ENCODE data around the gene CYTH3.

Gene CYTH3

DNA sequence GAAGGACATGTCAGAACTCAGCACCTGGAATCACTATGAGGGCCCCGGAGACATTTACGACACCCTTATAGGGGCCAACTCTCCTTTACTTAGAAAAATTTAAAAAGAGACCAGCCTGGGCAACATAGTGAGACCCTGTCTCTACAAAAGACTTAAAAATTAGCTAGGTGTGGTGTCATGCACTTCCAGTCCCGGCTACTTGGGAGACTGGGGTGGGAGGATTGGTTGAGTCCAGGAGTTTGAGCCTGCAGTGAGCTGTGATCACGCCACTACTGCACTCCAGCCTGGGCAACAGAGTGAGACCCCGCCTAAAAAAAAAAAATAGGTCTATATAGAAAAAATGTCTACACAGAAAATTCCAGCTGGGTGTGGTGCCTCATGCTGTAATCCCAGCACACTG, 7.5 kb upstream of the CYTH3 start:
- no peak for DNase-seq

GRCh38 chr7:6279341-6279740, 6.9 kb upstream of the CYTH3 start:
- DNase-seq: no peak

DNA sequence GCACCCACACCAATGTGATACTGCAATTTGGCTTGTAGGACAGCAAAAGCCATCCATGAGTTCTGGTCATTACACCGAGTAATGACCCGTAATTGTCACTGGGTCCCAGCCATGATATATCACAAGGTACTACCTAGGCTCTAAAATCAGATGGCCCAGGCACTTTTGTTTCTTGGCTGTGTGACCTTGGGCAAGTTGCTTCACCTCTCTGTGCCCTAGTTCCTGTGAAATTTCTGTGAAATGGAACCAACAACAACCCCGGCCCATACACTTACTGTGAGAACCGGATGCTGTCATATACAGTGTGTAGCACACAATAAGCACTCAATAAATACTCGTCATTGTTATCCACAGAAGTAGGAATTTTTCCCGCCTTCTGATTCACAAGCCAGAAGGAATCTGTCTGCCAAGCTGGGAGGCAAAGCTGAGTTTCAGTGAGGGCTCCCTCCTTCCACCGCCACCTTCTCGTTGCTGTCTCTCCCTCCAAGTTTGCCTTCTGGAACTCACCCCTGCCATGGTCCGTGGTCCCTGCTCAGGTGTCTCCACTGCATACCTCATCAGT, 6.4 kb upstream of the CYTH3 start:
- no peak for DNase-seq

- no peak for DNase-seq
Observed at GRCh38 chr7:6277476-6277875, 5.1 kb upstream of the CYTH3 start.

- no peak for DNase-seq
Observed at GRCh38 chr7:6276911-6277408, 4.5 kb upstream of the CYTH3 start.

- DNase-seq: no peak
Observed at GRCh38 chr7:6274743-6275142, 2.3 kb upstream of the CYTH3 start.

GRCh38 chr7:6273917-6274630, 1.6 kb upstream of the CYTH3 start:
- DNase-seq: no peak

DNA sequence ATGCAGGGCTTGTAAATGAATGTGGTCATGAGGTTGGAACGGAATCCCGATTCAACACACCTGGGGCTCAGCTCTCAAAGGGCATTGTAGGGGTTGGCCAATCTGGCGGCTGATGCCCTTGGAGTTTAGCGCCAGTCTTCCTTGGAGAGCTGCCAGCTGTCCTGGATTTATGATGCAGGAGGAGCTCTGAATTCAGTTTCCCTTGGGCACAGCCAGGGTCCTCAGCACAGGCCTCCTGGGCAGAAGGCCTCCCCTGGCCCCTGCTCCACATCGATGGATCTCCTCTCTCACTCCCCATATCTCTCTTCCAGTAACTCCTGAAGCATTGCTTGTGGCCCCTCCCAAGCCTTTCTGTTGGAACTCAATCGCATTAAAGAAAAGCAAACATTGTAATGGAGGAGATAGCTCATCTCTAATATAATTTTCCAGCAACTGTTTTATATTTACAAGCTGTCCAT, 985 bp upstream of the CYTH3 start:
- no peak for DNase-seq

GRCh38 chr7:6271694-6272440, 557 bp downstream of the CYTH3 start:
- peak in 1 of 4 experiments; percentile 3 for DNase-seq

- peak in 1 of 4 experiments; percentile 23 for DNase-seq
Observed at GRCh38 chr7:6271060-6271658, 1.3 kb downstream of the CYTH3 start.

- no peak for DNase-seq
Observed at GRCh38 chr7:6269527-6269926, 2.9 kb downstream of the CYTH3 start.

GRCh38 chr7:6268907-6269306, 3.5 kb downstream of the CYTH3 start:
- DNase-seq: no peak

- no peak for DNase-seq
Observed at GRCh38 chr7:6268023-6268900, 4.2 kb downstream of the CYTH3 start.

DNA sequence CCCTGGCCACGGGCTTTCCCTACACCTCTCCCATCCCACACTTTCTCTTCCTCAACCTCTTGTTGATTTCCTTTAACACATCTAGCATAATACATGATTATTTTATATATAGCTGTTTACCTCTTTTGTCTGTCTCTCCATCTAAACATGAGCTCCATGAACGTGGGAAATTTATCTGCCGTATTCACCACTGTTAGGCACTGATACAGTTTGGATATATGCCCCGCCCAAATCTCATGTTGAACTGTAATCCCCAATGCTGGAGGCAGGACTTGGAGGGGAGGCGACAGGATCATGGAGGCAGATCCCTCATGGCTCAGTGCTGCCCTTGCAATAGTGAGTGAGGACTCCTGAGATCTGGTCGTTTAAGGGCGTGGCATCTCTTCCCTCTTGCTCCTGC, 5.7 kb downstream of the CYTH3 start:
- no peak for DNase-seq

GRCh38 chr7:6262221-6262620, 10.2 kb downstream of the CYTH3 start:
- DNase-seq: no peak

GRCh38 chr7:6261699-6262098, 10.7 kb downstream of the CYTH3 start:
- no peak for DNase-seq

- DNase-seq: no peak
Observed at GRCh38 chr7:6260291-6261187, 11.9 kb downstream of the CYTH3 start.

DNA sequence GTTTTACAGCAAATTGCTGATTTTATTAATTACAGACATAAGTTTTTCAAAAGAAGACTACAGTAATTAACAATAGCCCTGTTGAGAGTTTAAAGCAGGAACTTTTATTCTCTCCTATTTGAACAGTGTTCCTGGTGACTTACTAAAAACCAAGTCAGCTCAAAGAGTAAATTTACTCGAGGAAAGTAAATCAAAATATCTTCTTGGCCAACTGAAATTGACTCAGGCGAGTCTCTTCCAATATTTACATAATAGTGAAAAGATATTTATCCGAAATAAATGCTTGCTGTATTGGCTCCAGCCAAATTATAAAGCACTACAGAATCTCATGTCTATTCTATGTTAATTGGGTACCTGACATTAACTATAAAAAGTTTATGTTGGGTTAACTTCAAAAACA, 13.2 kb downstream of the CYTH3 start:
- no peak for DNase-seq

DNA sequence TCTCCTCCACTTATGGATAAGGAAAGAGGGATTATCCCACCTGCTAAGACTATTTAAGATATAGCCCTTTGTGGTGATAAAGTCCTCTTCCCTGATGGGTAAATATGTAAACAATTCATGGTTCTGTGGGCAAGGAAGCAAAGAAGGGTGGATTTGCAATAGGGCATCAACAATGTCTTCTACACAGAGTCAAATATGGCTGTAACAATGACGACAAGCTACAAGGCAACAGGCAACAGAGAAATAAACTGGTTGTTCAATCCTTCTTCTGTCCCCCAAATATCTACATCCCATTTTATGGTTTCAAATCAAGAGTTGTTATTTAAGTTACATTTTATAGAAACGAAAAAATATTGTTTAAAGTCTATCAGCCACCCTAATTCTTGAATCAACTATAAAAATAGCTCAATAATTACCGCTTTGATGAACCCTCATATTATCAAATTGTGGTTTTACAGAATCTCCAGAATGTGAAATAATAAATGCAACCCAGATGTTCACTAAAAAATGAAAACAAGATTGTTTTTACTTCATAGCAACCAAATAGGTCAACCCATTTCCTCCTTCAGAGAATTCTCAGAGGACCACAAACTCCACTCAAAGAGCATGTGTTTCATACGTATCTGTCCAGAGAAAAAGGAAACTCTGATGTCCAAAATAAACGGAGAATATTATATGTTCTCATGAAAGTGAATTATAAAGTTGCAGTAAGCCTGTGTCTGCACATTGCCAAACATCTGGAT, 13.8 kb downstream of the CYTH3 start:
- no peak for DNase-seq

DNA sequence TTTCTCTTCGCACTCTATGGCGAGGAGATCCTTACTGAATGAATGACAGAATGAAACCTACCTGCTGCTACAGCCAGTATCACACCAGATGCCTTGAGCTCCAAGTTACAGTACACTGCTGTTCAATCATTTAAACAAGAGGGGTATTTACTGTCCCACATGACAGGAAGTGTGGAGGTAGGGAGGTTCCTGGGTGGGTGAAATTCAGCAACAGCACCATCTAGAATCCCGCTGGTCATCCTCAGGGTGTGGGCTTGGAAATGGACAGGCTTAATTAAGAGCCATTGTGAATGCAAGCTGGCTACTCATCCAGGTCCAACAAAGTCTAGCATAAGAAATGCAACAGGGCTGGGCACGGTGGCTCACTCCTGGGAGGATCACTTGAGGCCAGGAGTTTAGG, 14.7 kb downstream of the CYTH3 start:
- no peak for DNase-seq

Measured in activated naive CD4-positive, alpha-beta T cell (primary cell).